Rectal smooth muscle tissue (tissue), 1 donor: ENCODE results near the gene FUCA2.
"Not testable (repeated sequence)": the region's sequence is repeated elsewhere in the genome, so short reads cannot be mapped to it uniquely, and the experiment has no call there.

Source experiments
- H3K27ac ChIP-seq: one replicate; pipeline ENCODE4 v1.7.0; 2013; ENCODE audit warnings: low read depth, low read length, inconsistent platforms
- H3K27me3 ChIP-seq: one replicate; pipeline ENCODE4 v1.7.0; 2013; ENCODE audit warnings: low read length; ENCODE audit not compliant: control insufficient read depth, insufficient read depth
- H3K36me3 ChIP-seq: one replicate; pipeline ENCODE4 v1.7.0; 2013; ENCODE audit warnings: low read length; ENCODE audit not compliant: control insufficient read depth, insufficient read depth
- H3K4me1 ChIP-seq: one replicate; pipeline ENCODE4 v1.7.0; 2013; ENCODE audit warnings: low read length; ENCODE audit not compliant: control insufficient read depth, insufficient read depth
- H3K4me3 ChIP-seq: one replicate; pipeline ENCODE4 v1.7.0; 2013; ENCODE audit warnings: low read length
- H3K9ac ChIP-seq: one replicate; pipeline ENCODE4 v1.7.0; 2013; ENCODE audit warnings: low read length

Gene FUCA2

GRCh38 chr6:143476545-143476944 lies 35.0 kb downstream of the FUCA2 start:
- no peak overlapping the region for H3K9ac ChIP-seq
- no peaks in the 10 kb centered on the region for H3K4me1 ChIP-seq
- H3K36me3 ChIP-seq = peaks cover 4% of the 10 kb centered on the region
- H3K27ac ChIP-seq = no peak overlapping the region
- no peaks in the 10 kb centered on the region for H3K27me3 ChIP-seq
- no peak overlapping the region for H3K4me3 ChIP-seq

- no peak overlapping the region for H3K9ac ChIP-seq
- H3K4me3 ChIP-seq = no peak overlapping the region
- no peak overlapping the region for H3K27ac ChIP-seq
- no peaks in the 10 kb centered on the region for H3K36me3 ChIP-seq
- H3K27me3 ChIP-seq = no peaks in the 10 kb centered on the region
- no peaks in the 10 kb centered on the region for H3K4me1 ChIP-seq
These were observed 39.7 kb downstream of the FUCA2 start for GRCh38 chr6:143471822-143472221.

GRCh38 chr6:143468823-143469222 lies 42.7 kb downstream of the FUCA2 start:
- not testable (repeated sequence) for H3K4me3 ChIP-seq, H3K4me1 ChIP-seq, H3K27me3 ChIP-seq, H3K9ac ChIP-seq, H3K36me3 ChIP-seq, H3K27ac ChIP-seq

GRCh38 chr6:143468026-143468425 lies 43.5 kb downstream of the FUCA2 start:
- Histone ChIP-seq H3K9ac (no peak overlapping the region), H3K27ac (no peak overlapping the region), H3K27me3 (no peaks in the 10 kb centered on the region), H3K4me3 (no peak overlapping the region), H3K36me3 (no peaks in the 10 kb centered on the region), H3K4me1 (no peaks in the 10 kb centered on the region)

GRCh38 chr6:143465546-143465945 lies 46.0 kb downstream of the FUCA2 start:
- H3K27ac ChIP-seq = no peak overlapping the region

GRCh38 chr6:143457563-143458359 lies 53.8 kb downstream of the FUCA2 start:
- no peak overlapping the region for H3K9ac ChIP-seq
- H3K4me3 ChIP-seq = no peak overlapping the region
- no peaks in the 10 kb centered on the region for H3K27me3 ChIP-seq
- H3K27ac ChIP-seq = no peak overlapping the region
- peaks cover 2% of the 10 kb centered on the region for H3K36me3 ChIP-seq
- H3K4me1 ChIP-seq = no peaks in the 10 kb centered on the region

More at GRCh38 chr6:143465546-143465945, 46.0 kb downstream of the FUCA2 start:
- H3K4me1 ChIP-seq = no peaks in the 10 kb centered on the region
- H3K9ac ChIP-seq = no peak overlapping the region
- H3K4me3 ChIP-seq = no peak overlapping the region
- H3K27me3 ChIP-seq = no peaks in the 10 kb centered on the region
- H3K36me3 ChIP-seq = peaks cover 2% of the 10 kb centered on the region

- Histone ChIP-seq H3K27me3 (no peaks in the 10 kb centered on the region), H3K27ac (no peak overlapping the region)
These were observed 60.0 kb downstream of the FUCA2 start for GRCh38 chr6:143451531-143451930.

GRCh38 chr6:143450453-143451371 lies 60.8 kb downstream of the FUCA2 start, which contains the start of the genes ADAT2 and PEX3:
Gene ADAT2 (minus strand): TSS chr6:143450695. CDS start chr6:143450658, 37 bp downstream.
Gene PEX3 (plus strand): TSS chr6:143450805. CDS start chr6:143451043, 238 bp downstream.
- H3K4me3 ChIP-seq = peak within 1 kb of the TSS; percentile 90
- H3K4me1 ChIP-seq = peaks cover 9% of the 10 kb centered on the region
- peak within 1 kb of the TSS; percentile 88 for H3K9ac ChIP-seq
- peak within 1 kb of the TSS; percentile 61 for H3K27ac ChIP-seq
- H3K36me3 ChIP-seq = no peaks in the 10 kb centered on the region
- H3K27me3 ChIP-seq = no peaks in the 10 kb centered on the region

More at GRCh38 chr6:143451531-143451930, 60.0 kb downstream of the FUCA2 start:
- no peaks in the 10 kb centered on the region for H3K36me3 ChIP-seq
- H3K9ac ChIP-seq = peak overlapping the region; percentile 34
- H3K4me1 ChIP-seq = peaks cover 9% of the 10 kb centered on the region
- H3K4me3 ChIP-seq = peak overlapping the region; percentile 90

GRCh38 chr6:143449714-143450452 lies 61.6 kb downstream of the FUCA2 start:
- H3K4me3 ChIP-seq = peak overlapping the region; percentile 90
- H3K27ac ChIP-seq = peak overlapping the region; percentile 42
- H3K27me3 ChIP-seq = no peaks in the 10 kb centered on the region
- H3K36me3 ChIP-seq = no peaks in the 10 kb centered on the region
- H3K4me1 ChIP-seq = peaks cover 9% of the 10 kb centered on the region
- peak overlapping the region; percentile 88 for H3K9ac ChIP-seq

- Histone ChIP-seq H3K4me1 (peaks cover 9% of the 10 kb centered on the region), H3K36me3 (no peaks in the 10 kb centered on the region), H3K27me3 (no peaks in the 10 kb centered on the region), H3K27ac (no peak overlapping the region), H3K4me3 (peak overlapping the region; percentile 90), H3K9ac (no peak overlapping the region)
These were observed 62.3 kb downstream of the FUCA2 start for GRCh38 chr6:143449082-143449713.

- H3K4me1 ChIP-seq, H3K9ac ChIP-seq, H3K27ac ChIP-seq, H3K36me3 ChIP-seq, H3K4me3 ChIP-seq, H3K27me3 ChIP-seq: not testable (repeated sequence)
These were observed 63.7 kb downstream of the FUCA2 start for GRCh38 chr6:143447865-143448264.
